Common myeloid progenitor, CD34-positive (primary cell): ENCODE data around the gene KIF9.

Experiments used
- CTCF ChIA-PET: fragments of 350-600 bp; sonication (Branson Sonifier 250); formaldehyde crosslinking; loops from one replicate; lab custom pipeline; 2021; ENCODE audit warnings: antibody characterized with exemption; lab: Charles Lee
- POLR2A ChIA-PET: fragments of 350-600 bp; sonication (Branson Sonifier 250); formaldehyde crosslinking; loops from one replicate; lab custom pipeline; 2021; ENCODE audit warnings: antibody characterized with exemption; lab: Charles Lee
- DNase-seq, 3 donors: peaks; one replicate each; pipeline versions ENCODE4 v3.0.0 to v3.0.0-alpha.2; 2013
- H3K27ac ChIP-seq, 2 experiments: 1 replicate in 1 of 2; 2 replicates in 1 of 2; pipeline ENCODE4 v1.7.0; 2013; ENCODE audit warnings: inconsistent platforms in 2 of 2, low read length in 2 of 2, mild to moderate bottlenecking in 2 of 2, low read depth in 1 of 2, moderate library complexity in 1 of 2; ENCODE audit not compliant: severe bottlenecking in 2 of 2, insufficient read depth in 1 of 2, poor library complexity in 1 of 2
- H3K27me3 ChIP-seq, 5 experiments: replicated peaks in 2 of 5; 1 replicate in 3 of 5; 2 replicates in 2 of 5; pipeline versions ENCODE4 v1.6.1 to v1.7.0; 2013; ENCODE audit warnings: low read length in 4 of 5, mild to moderate bottlenecking in 2 of 5, moderate library complexity in 2 of 5, inconsistent platforms in 1 of 5; ENCODE audit not compliant: insufficient read depth in 5 of 5, control insufficient read depth in 4 of 5
- H3K36me3 ChIP-seq, 4 experiments: 1 replicate in 2 of 4; 2 replicates in 2 of 4; pipeline versions ENCODE4 v1.6.1 to v1.7.0; 2013; ENCODE audit warnings: low read length in 3 of 4, control low read depth in 1 of 4, mild to moderate bottlenecking in 1 of 4; ENCODE audit not compliant: control insufficient read depth in 4 of 4, insufficient read depth in 4 of 4
- H3K4me1 ChIP-seq, 4 experiments: 1 replicate in 3 of 4; 2 replicates in 1 of 4; pipeline versions ENCODE4 v1.6.1 to v1.7.1; 2013; ENCODE audit warnings: low read length in 3 of 4, mild to moderate bottlenecking in 3 of 4, control low read depth in 1 of 4, inconsistent platforms in 1 of 4, moderate library complexity in 1 of 4; ENCODE audit not compliant: control insufficient read depth in 4 of 4, insufficient read depth in 4 of 4; ENCODE audit errors: control extremely low read depth in 1 of 4
- H3K4me3 ChIP-seq, 7 experiments: 1 replicate in 4 of 7; 2 replicates in 3 of 7; pipeline versions ENCODE4 v1.5.1 to v1.7.0; 2013; ENCODE audit warnings: mild to moderate bottlenecking in 7 of 7, low read length in 6 of 7, moderate library complexity in 6 of 7, inconsistent platforms in 2 of 7, low read depth in 2 of 7, control low read depth in 1 of 7; ENCODE audit not compliant: insufficient read depth in 4 of 7, control insufficient read depth in 1 of 7; ENCODE audit errors: extremely low read depth in 1 of 7
- H3K9me3 ChIP-seq, 5 experiments: 1 replicate in 4 of 5; 2 replicates in 1 of 5; pipeline versions ENCODE4 v1.6.1 to v1.7.1; 2013; ENCODE audit warnings: low read length in 4 of 5, mild to moderate bottlenecking in 2 of 5, inconsistent platforms in 1 of 5, low read depth in 1 of 5, moderate library complexity in 1 of 5; ENCODE audit not compliant: control insufficient read depth in 4 of 5, insufficient read depth in 2 of 5; ENCODE audit errors: control extremely low read depth in 1 of 5
- WGBS: methylation state at CpG from one replicate; pipeline ENCODE4 v1.1.5; 2013; ENCODE audit not compliant: insufficient coverage; 5-methylcytosine and 5-hydroxymethylcytosine counted together

The KIF9 gene

GRCh38 chr3:47267490-47267824 is 15.1 kb downstream of the KIF9 start:
- H3K27ac ChIP-seq = peak overlapping the region in 1 of 2 experiments; percentile 35
- ChIA-PET CTCF (interaction anchor here (1.0 to 1.6 kb wide), 2 partner anchors 11 to 15 kb away, joined by 3 to 5 read pairs; no protein-coding TSS in a partner anchor), POLR2A (no interaction called here)
- no peak for DNase-seq
- H3K36me3 ChIP-seq = peaks cover 0 to 6% (median 1%) of the 10 kb centered on the region in 4 experiments
- H3K4me3 ChIP-seq = no peak overlapping the region
- no peaks in the 10 kb centered on the region for H3K27me3 ChIP-seq
- H3K4me1 ChIP-seq = peaks cover 0 to 32% (median 19%) of the 10 kb centered on the region in 4 experiments
- no peaks in the 10 kb centered on the region for H3K9me3 ChIP-seq

DNA sequence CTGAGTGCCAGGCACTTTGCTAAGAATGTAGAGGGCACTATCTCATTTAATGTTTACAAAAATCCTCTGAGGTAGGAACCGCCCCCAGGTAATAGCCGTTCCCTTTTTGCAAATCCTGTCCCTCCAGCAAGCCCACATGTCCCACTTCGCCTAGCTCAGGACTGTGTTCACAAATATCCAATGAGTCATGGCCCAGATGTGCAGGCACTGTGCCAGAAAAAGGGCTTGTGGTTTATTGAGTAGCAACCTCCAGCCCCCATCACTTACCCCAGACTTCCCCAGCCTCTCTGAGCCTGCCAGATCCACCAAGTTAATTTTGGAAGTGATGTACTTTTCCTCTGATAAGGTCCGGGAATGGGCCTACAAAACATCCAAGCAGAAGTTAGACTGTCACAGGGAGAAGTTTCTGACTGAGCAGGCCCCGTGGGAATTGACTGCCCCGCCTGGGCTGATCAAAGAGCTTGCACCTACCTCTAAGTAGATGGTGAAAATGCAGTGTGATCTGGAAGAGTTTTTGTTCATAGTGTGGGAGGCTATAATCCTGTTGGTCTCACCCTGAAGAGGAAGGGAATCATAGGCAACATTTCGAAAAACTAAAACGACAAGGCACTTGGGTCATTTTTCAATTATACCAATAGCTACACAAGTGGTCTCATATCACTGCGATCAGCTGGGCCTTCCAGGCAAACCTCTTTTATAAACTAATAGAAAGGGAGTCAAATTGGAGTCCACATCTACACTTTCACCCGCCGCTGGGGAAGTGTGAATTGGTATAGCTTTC is 15.7 kb downstream of the KIF9 start:
- peak; percentile 93 to 99 (median 98) for DNase-seq
- CTCF ChIA-PET = interaction anchor here (0.8 to 4.4 kb wide), 4 partner anchors 9 to 15 kb away, joined by 3 to 19 read pairs (median 4); no protein-coding TSS in a partner anchor
- Histone ChIP-seq H3K27me3 (no peaks in the 10 kb centered on the region), H3K4me3 (no peak overlapping the region), H3K36me3 (peaks cover 0 to 6% (median 1%) of the 10 kb centered on the region in 4 experiments), H3K9me3 (no peaks in the 10 kb centered on the region), H3K4me1 (peaks cover 0 to 32% (median 19%) of the 10 kb centered on the region in 4 experiments), H3K27ac (peak overlapping the region in 1 of 2 experiments; percentile 35)
- POLR2A ChIA-PET = no interaction called here
- WGBS = 25% methylated on average over 4 of the region's 11 CpGs

DNA sequence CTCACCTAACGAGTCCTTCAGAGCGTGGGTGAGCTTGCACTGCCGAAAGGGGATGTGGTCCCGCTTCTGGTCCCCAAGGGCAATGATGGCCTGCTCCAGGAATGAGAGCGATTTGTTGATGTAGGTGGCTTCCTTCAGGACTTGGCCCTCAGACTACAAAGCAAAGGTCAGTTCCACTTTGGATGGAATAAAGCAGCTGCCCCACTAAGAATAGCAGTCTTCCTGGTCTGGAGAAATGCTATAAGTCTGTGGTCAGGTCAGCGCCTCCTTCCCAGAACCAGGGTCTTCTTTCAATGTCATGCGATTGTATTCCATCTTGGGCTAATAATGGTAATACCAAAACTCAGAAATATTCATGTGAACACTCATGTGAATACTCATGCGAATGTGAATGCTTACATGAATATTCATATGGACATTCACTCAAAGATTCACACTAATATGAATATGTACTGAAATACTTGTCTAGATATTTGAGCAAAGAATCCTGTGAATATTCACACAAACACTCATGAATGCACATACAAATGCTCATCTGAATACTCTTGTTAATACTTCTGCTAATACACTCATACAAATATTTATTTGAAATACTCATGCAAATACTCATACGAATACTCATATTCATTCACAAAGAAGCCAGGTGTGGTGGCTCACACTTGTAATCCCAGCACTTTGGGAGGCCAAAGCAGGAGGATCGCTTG is 16.7 kb downstream of the KIF9 start:
- Histone ChIP-seq H3K4me3 (no peak overlapping the region), H3K9me3 (no peaks in the 10 kb centered on the region), H3K36me3 (no peaks in the 10 kb centered on the region), H3K27ac (no peak overlapping the region), H3K4me1 (peaks cover 0 to 32% (median 19%) of the 10 kb centered on the region in 4 experiments), H3K27me3 (no peaks in the 10 kb centered on the region)
- 91% methylated on average over 8 of the region's 10 CpGs for WGBS
- ChIA-PET CTCF (interaction anchor here (0.8 to 4.4 kb wide), 6 partner anchors 8 to 53 kb away, joined by 3 to 19 read pairs (median 4); no protein-coding TSS in a partner anchor), POLR2A (no interaction called here)
- no peak for DNase-seq

DNA sequence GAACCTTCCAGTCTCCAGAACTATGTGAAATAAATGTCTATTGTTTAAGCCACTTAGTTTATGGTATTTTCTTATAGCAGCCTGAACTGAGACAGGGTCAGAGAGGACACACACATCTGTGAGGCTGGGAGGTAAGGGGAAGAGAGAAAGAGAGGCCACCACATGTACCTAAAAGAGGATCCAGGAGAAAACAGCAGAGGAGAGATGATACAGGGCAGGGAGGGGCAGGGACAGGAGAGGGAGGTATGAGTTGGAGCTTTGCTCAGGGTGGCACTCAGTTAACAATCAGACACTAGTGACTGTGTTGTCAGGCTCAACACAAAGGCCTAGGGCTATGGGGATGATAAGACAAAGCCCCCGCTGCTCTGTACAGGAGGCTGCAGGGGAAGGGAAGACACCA is 17.6 kb downstream of the KIF9 start:
- peaks cover 0 to 36% (median 21%) of the 10 kb centered on the region in 4 experiments for H3K4me1 ChIP-seq
- no peak overlapping the region for H3K4me3 ChIP-seq
- DNase-seq = no peak
- H3K27ac ChIP-seq = no peak overlapping the region
- no peaks in the 10 kb centered on the region for H3K9me3 ChIP-seq
- H3K27me3 ChIP-seq = no peaks in the 10 kb centered on the region
- WGBS = 100% methylated on average over 1 of the region's 1 CpG
- CTCF ChIA-PET = interaction anchor here (1.2 to 4.4 kb wide), 4 partner anchors 13 to 53 kb away, joined by 3 to 19 read pairs (median 4); no protein-coding TSS in a partner anchor
- POLR2A ChIA-PET = no interaction called here
- H3K36me3 ChIP-seq = no peaks in the 10 kb centered on the region

- POLR2A ChIA-PET = interaction anchor here (0.6 kb wide), 1 partner anchor 53 kb away, joined by 4 read pairs; no protein-coding TSS in a partner anchor
- CTCF ChIA-PET = interaction anchor here (0.5 to 1.8 kb wide), 4 partner anchors 11 to 42 kb away, joined by 3 to 7 read pairs (median 3); no protein-coding TSS in a partner anchor
- 90% methylated on average over 2 of the region's 3 CpGs for WGBS
- Histone ChIP-seq H3K36me3 (no peaks in the 10 kb centered on the region), H3K27ac (no peak overlapping the region), H3K4me1 (peaks cover 0 to 15% (median 5%) of the 10 kb centered on the region in 4 experiments), H3K9me3 (no peaks in the 10 kb centered on the region), H3K4me3 (no peak overlapping the region), H3K27me3 (no peaks in the 10 kb centered on the region)
- no peak for DNase-seq
Observed at GRCh38 chr3:47261301-47261700, 21.3 kb downstream of the KIF9 start.

- H3K4me3 ChIP-seq = no peak overlapping the region
- H3K4me1 ChIP-seq = peaks cover 0 to 8% (median 4%) of the 10 kb centered on the region in 4 experiments
- H3K27me3 ChIP-seq = no peaks in the 10 kb centered on the region
- H3K9me3 ChIP-seq = no peaks in the 10 kb centered on the region
- 91% methylated on average over 4 of the region's 4 CpGs for WGBS
- no peak for DNase-seq
- POLR2A ChIA-PET = no interaction called here
- H3K36me3 ChIP-seq = no peaks in the 10 kb centered on the region
- H3K27ac ChIP-seq = no peak overlapping the region
- CTCF ChIA-PET = interaction anchor here (1.2 to 1.8 kb wide), 3 partner anchors 10 to 31 kb away, joined by 3 to 7 read pairs (median 3); no protein-coding TSS in a partner anchor
Observed at GRCh38 chr3:47260605-47261004, 22.0 kb downstream of the KIF9 start.
